Thyroid gland (tissue), 4 donors: ENCODE measurements around the gene SOCS4. TPM values are rescaled to one million over a fixed set of nuclear protein-coding genes. Genes with fewer than 3 reads are reported as not detected.
"Not testable (repeated sequence)": the region's sequence is repeated elsewhere in the genome, so short reads cannot be mapped to it uniquely, and the experiment has no call there.

ENCODE experiments used
- DNase-seq, 2 donors: peaks; one replicate each; pipeline ENCODE4 v3.0.0-alpha.2; 2019
- H3K27ac ChIP-seq, 3 donors: fragments of 200-600 bp; sonication (generic); 1 replicate in 2 of 3; 2 replicates in 1 of 3; pipeline ENCODE4 v1.5.1; 2016 to 2019; ENCODE audit warnings: mild to moderate bottlenecking in 1 of 3, moderate library complexity in 1 of 3
- H3K27me3 ChIP-seq: fragments of 200-600 bp; sonication (generic); one replicate; pipeline ENCODE4 v1.5.1; 2019
- H3K36me3 ChIP-seq, 2 donors: fragments of 200-600 bp; sonication (generic); one replicate each; pipeline ENCODE4 v1.5.1; 2016 to 2019
- H3K4me1 ChIP-seq, 2 donors: fragments of 200-600 bp; sonication (generic); one replicate each; pipeline ENCODE4 v1.5.1; 2017 to 2019
- H3K4me3 ChIP-seq, 3 donors: fragments of 200-600 bp; sonication (generic); replicated peaks in 1 of 3; 1 replicate in 2 of 3; 2 replicates in 1 of 3; pipeline ENCODE4 v1.5.1; 2016; ENCODE audit warnings: mild to moderate bottlenecking in 1 of 3
- H3K9me3 ChIP-seq: fragments of 200-600 bp; sonication (generic); one replicate; pipeline ENCODE4 v1.5.1; 2017
- POLR2A ChIP-seq, 2 donors: fragments of 450-650 bp; IDR thresholded peaks; one replicate each; pipeline ENCODE4 v1.6.1; 2017; ENCODE audit warnings: antibody characterized with exemption in 2 of 2, mild to moderate bottlenecking in 2 of 2, moderate library complexity in 1 of 2
- WGBS, 2 donors: methylation state at CpG; one replicate each; pipeline ENCODE4 v1.1.5; 2017; 5-methylcytosine and 5-hydroxymethylcytosine counted together
- intact Hi-C: fragments of 100-400 bp; cut with DNase I; formaldehyde crosslinking; loops from one replicate; pipeline ENCODE4 v1.15.1; 2023
- total RNA-seq, 4 donors: library from RNA; depleted of rRNA; stranded (reverse); fragments of >200 nt; gene quantifications; one replicate each; pipeline ENCODE4 v1.2.3, GENCODE V29; 2016
- TF ChIP-seq, protein P1 (sequence below), 6 experiments: fragments of 200-600 bp in 3 of 6; fragments of 450-650 bp in 3 of 6; sonication (generic) in 3 of 6; IDR thresholded peaks; one replicate each; pipeline ENCODE4 v1.5.1; 2016 to 2019; ENCODE audit warnings: antibody characterized with exemption in 6 of 6, mild to moderate bottlenecking in 2 of 6, inconsistent platforms in 1 of 6, moderate library complexity in 1 of 6

The SOCS4 gene
- total RNA-seq, 4 donors from 2014 or later: 18.2 to 26.5 (median 19.7) TPM

DNA sequence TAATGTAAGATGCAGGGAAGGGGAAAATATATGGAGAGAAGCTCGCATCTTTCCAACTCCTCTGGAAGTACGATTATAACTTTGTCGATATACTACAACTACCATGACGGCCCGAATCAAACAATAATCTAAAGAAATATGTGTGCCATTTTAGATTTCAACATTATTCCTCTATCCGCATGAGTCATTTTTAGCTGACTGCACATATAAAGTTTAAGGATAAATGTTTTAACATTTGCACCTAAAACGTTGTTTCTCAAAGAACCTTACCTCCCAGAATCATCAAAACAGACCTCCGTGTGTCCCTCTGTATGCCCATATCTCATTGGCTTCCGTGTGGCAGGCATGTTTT is 619 bp upstream of the SOCS4 start:
- intact Hi-C loops: no loop called here

DNA sequence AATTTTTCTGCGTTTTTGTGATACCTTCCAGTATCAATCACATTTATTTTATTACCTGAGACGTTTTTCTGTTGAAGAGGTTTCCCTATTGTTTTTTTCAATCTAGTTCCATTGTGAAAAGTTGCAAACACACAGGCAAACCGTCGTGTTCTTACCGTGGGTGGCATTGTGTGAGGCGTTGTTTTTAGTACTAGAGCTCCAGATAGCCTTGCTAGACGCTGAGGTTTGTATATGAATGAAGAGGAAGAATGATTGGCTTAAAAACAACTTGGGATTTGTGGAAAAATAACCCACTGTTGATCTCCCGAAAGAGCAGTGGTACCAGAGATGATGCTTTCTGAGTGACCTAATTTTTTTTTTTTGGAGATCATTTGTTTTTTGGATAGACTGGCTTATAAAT is 1.0 kb downstream of the SOCS4 start:
- TF ChIP-seq POLR2A (IDR thresholded peaks at IDR 0.05): no peak
- TF ChIP-seq, protein P1, sequence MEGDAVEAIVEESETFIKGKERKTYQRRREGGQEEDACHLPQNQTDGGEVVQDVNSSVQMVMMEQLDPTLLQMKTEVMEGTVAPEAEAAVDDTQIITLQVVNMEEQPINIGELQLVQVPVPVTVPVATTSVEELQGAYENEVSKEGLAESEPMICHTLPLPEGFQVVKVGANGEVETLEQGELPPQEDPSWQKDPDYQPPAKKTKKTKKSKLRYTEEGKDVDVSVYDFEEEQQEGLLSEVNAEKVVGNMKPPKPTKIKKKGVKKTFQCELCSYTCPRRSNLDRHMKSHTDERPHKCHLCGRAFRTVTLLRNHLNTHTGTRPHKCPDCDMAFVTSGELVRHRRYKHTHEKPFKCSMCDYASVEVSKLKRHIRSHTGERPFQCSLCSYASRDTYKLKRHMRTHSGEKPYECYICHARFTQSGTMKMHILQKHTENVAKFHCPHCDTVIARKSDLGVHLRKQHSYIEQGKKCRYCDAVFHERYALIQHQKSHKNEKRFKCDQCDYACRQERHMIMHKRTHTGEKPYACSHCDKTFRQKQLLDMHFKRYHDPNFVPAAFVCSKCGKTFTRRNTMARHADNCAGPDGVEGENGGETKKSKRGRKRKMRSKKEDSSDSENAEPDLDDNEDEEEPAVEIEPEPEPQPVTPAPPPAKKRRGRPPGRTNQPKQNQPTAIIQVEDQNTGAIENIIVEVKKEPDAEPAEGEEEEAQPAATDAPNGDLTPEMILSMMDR (IDR thresholded peaks at IDR 0.05): no peak

More for the DNA sequence above, 619 bp upstream of the SOCS4 start:
- peaks cover 13 to 26% of the 10 kb centered on the region in 2 donors for H3K4me1 ChIP-seq
- peak overlapping the region in 2 of 3 donors; percentile 8 to 75 for H3K4me3 ChIP-seq
- H3K36me3 ChIP-seq: no peaks in the 10 kb centered on the region
- H3K9me3 ChIP-seq: no peaks in the 10 kb centered on the region
- H3K27ac ChIP-seq: peak overlapping the region in 2 of 3 donors; percentile 36 to 74
- DNase-seq: no peak
- TF ChIP-seq, protein P1 (IDR thresholded peaks at IDR 0.05): no peak
- no peak for TF ChIP-seq POLR2A (IDR thresholded peaks at IDR 0.05)
- H3K27me3 ChIP-seq: no peaks in the 10 kb centered on the region
- 3 to 4% methylated on average over 9 of the region's 9 CpGs for WGBS, 2 donors

DNA sequence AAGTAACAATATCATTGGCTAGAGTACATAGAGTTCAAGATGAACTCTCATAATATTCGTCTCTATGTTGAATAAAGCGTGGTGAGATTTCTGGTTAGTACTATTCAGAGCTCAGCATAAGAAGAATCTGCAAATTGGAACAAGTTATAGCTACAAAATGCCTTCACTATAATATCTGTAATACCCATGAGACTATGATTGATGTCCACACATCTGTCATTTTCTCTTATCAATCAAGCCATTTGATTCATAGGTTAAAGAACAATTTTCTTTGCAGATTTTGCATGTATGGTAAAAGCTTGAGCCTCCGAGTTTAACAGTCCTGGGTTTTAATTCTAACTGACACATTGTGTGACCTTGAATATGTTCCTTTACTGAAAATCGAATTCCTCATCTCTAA is 1.4 kb downstream of the SOCS4 start:
- 70 to 72% methylated on average over 4 of the region's 4 CpGs for WGBS, 2 donors
- no peaks in the 10 kb centered on the region for H3K36me3 ChIP-seq
- TF ChIP-seq POLR2A (IDR thresholded peaks at IDR 0.05): no peak
- TF ChIP-seq, protein P1 (IDR thresholded peaks at IDR 0.05): no peak
- no peak overlapping the region for H3K4me3 ChIP-seq
- no peaks in the 10 kb centered on the region for H3K9me3 ChIP-seq
- no peak for DNase-seq
- intact Hi-C loops: no loop called here
- no peaks in the 10 kb centered on the region for H3K27me3 ChIP-seq
- H3K4me1 ChIP-seq: peaks cover 13 to 26% of the 10 kb centered on the region in 2 donors
- H3K27ac ChIP-seq: no peak overlapping the region

More for the DNA sequence above, 1.0 kb downstream of the SOCS4 start:
- Histone ChIP-seq H3K4me3 (peak overlapping the region in 2 of 3 donors; percentile 43 to 75), H3K4me1 (peaks cover 13 to 26% of the 10 kb centered on the region in 2 donors), H3K9me3 (no peaks in the 10 kb centered on the region), H3K27me3 (no peaks in the 10 kb centered on the region), H3K36me3 (no peaks in the 10 kb centered on the region), H3K27ac (no peak overlapping the region)
- WGBS, 2 donors: 5 to 9% methylated on average over 8 of the region's 8 CpGs
- intact Hi-C loops: no loop called here
- no peak for DNase-seq

DNA sequence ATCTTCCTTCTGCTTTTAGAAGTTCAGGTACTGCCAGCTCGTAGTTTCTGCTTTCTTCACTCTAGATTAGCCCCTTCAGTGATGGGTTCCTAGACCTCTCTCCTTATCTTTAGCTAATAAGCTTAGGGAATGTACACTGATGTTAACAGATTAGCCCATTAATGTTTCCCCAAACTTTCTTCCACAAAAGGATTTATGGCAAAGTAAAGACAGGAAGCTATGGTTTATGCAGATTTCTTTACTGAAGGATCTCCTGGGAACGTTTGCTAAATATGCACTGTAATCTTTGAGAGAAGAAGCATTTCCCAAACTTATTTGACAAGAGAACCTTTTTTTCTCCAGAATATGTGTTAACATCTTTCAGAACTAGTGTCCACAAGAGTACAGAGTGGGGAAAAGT is 4.2 kb downstream of the SOCS4 start:
- intact Hi-C loops: no loop called here
- H3K4me1 ChIP-seq: peaks cover 13 to 23% of the 10 kb centered on the region in 2 donors
- no peak overlapping the region for H3K4me3 ChIP-seq
- H3K27ac ChIP-seq: no peak overlapping the region
- H3K36me3 ChIP-seq: peaks cover 0 to 3% of the 10 kb centered on the region in 2 donors
- H3K27me3 ChIP-seq: no peaks in the 10 kb centered on the region
- TF ChIP-seq, protein P1 (IDR thresholded peaks at IDR 0.05): no peak
- TF ChIP-seq POLR2A (IDR thresholded peaks at IDR 0.05): no peak
- DNase-seq: no peak
- H3K9me3 ChIP-seq: no peaks in the 10 kb centered on the region
- 32 to 55% methylated on average over 2 of the region's 2 CpGs for WGBS, 2 donors

DNA sequence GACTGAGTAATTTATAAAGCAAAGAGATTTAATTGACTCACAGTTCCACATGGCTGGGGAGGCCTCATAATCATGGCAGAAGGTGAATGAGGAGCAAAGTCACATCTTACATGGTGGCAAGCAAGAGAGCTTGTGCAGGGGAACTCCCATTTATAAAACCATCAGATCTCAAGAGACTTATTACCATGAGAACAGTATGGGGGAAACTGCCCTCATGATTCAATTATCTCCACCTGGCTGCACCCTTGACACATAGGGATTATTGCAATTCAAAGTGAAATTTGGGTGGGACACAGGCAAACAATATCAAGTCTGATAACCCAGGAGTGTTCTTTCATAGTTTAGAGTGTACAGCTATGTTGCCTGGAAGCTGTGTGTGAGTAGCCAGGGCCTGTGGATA is 11.0 kb downstream of the SOCS4 start:
- H3K36me3 ChIP-seq, DNase-seq, H3K9me3 ChIP-seq, H3K27me3 ChIP-seq, intact Hi-C loops, H3K4me1 ChIP-seq, H3K4me3 ChIP-seq, H3K27ac ChIP-seq: not testable (repeated sequence)

DNA sequence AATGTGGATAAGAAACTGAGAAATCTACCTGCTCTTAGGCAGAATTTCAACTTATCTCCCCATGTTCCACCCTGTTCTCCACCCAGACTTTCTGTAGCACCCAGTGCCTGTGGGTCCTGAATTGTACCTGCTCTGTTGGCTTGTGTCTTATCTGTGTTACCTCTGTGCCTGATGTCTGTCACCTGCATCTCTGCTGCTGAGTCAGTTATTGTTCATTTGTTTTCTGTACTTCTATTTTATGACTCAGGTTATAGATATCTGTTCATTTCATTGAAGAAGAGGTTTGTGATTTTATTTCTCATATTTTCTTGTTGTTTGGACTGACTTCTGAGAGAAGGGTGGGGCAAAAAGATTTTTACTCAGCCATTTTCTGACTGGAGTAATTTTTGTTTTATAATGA is 11.7 kb downstream of the SOCS4 start:
- H3K9me3 ChIP-seq: no peaks in the 10 kb centered on the region
- TF ChIP-seq, protein P1 (IDR thresholded peaks at IDR 0.05): no peak
- TF ChIP-seq POLR2A (IDR thresholded peaks at IDR 0.05): no peak

More for the DNA sequence above, 11.7 kb downstream of the SOCS4 start:
- no peak for DNase-seq
- H3K4me1 ChIP-seq: no peaks in the 10 kb centered on the region
- H3K27ac ChIP-seq: no peak overlapping the region
- H3K4me3 ChIP-seq: no peak overlapping the region
- intact Hi-C loops: no loop called here
- no peaks in the 10 kb centered on the region for H3K27me3 ChIP-seq
- H3K36me3 ChIP-seq: peaks cover 5 to 7% of the 10 kb centered on the region in 2 donors
